ENCODE data around the gene MAPRE2. TPM values are rescaled to one million over a fixed set of nuclear protein-coding genes. Genes with fewer than 3 reads are reported as not detected.

The MAPRE2 gene
- 10 to 100 TPM; 16.1 to 17.2 TPM for total RNA-seq

- peak; percentile 94 for DNase-seq (ENCODE audit: low spot score)
- intact Hi-C loops (cut with DNase I) = loop anchor here (5.0 kb wide), 1 partner anchor 71 kb away; no protein-coding TSS in a partner anchor
- TF ChIP-seq POLR2A (IDR thresholded peaks at IDR 0.05) (peak; percentile 84), POLR2AphosphoS5 (IDR thresholded peaks at IDR 0.05) (peak; percentile 94)
- TF ChIP-seq, protein P1, sequence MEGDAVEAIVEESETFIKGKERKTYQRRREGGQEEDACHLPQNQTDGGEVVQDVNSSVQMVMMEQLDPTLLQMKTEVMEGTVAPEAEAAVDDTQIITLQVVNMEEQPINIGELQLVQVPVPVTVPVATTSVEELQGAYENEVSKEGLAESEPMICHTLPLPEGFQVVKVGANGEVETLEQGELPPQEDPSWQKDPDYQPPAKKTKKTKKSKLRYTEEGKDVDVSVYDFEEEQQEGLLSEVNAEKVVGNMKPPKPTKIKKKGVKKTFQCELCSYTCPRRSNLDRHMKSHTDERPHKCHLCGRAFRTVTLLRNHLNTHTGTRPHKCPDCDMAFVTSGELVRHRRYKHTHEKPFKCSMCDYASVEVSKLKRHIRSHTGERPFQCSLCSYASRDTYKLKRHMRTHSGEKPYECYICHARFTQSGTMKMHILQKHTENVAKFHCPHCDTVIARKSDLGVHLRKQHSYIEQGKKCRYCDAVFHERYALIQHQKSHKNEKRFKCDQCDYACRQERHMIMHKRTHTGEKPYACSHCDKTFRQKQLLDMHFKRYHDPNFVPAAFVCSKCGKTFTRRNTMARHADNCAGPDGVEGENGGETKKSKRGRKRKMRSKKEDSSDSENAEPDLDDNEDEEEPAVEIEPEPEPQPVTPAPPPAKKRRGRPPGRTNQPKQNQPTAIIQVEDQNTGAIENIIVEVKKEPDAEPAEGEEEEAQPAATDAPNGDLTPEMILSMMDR (IDR thresholded peaks at IDR 0.05) = no peak
- WGBS = 0% methylated on average over 40 of the region's 54 CpGs
- Histone ChIP-seq H3K4me3 (peak within 1 kb of the TSS; percentile 65 to 68), H3K27ac (peak within 1 kb of the TSS; percentile 76), H3K36me3 (no peaks in the 10 kb centered on the region), H3K9me3 (no peaks in the 10 kb centered on the region), H3K4me1 (replicated peaks) (no peaks in the 10 kb centered on the region), H3K27me3 (replicated peaks; ENCODE audit: insufficient read depth) (no peaks in the 10 kb centered on the region)
Observed at GRCh38 chr18:35040988-35041814, at the start of gene MAPRE2. MAPRE2 (plus strand) TSS chr18:35041413; CDS start chr18:35041540, 127 bp downstream.

GRCh38 chr18:34991561-34991960 lies 49.7 kb upstream of the MAPRE2 start:
- TF ChIP-seq POLR2A (IDR thresholded peaks at IDR 0.05) (no peak), POLR2AphosphoS5 (IDR thresholded peaks at IDR 0.05) (no peak)
- TF ChIP-seq, protein P1 (IDR thresholded peaks at IDR 0.05) = no peak
- Histone ChIP-seq H3K4me3 (no peak overlapping the region), H3K27me3 (replicated peaks; ENCODE audit: insufficient read depth) (no peaks in the 10 kb centered on the region), H3K36me3 (no peaks in the 10 kb centered on the region), H3K27ac (no peak overlapping the region), H3K9me3 (no peaks in the 10 kb centered on the region), H3K4me1 (replicated peaks) (no peaks in the 10 kb centered on the region)
- WGBS = 95% methylated on average over 3 of the region's 3 CpGs
- no peak for DNase-seq (ENCODE audit: low spot score)
- intact Hi-C loops (cut with DNase I) = no loop called here

- H3K4me3 ChIP-seq = no peak overlapping the region
- TF ChIP-seq, protein P1 (IDR thresholded peaks at IDR 0.05) = no peak
- TF ChIP-seq POLR2AphosphoS5 (IDR thresholded peaks at IDR 0.05) = no peak
- no peak for TF ChIP-seq POLR2A (IDR thresholded peaks at IDR 0.05)
- 88% methylated on average over 2 of the region's 2 CpGs for WGBS
- no peaks in the 10 kb centered on the region for H3K36me3 ChIP-seq
- intact Hi-C loops (cut with DNase I) = no loop called here
- DNase-seq (ENCODE audit: low spot score) = no peak
- no peaks in the 10 kb centered on the region for H3K4me1 ChIP-seq (replicated peaks)
- no peaks in the 10 kb centered on the region for H3K27me3 ChIP-seq (replicated peaks; ENCODE audit: insufficient read depth)
- H3K27ac ChIP-seq = no peak overlapping the region
- H3K9me3 ChIP-seq = no peaks in the 10 kb centered on the region
Observed at GRCh38 chr18:34993289-34993688, 47.9 kb upstream of the MAPRE2 start.

DNA sequence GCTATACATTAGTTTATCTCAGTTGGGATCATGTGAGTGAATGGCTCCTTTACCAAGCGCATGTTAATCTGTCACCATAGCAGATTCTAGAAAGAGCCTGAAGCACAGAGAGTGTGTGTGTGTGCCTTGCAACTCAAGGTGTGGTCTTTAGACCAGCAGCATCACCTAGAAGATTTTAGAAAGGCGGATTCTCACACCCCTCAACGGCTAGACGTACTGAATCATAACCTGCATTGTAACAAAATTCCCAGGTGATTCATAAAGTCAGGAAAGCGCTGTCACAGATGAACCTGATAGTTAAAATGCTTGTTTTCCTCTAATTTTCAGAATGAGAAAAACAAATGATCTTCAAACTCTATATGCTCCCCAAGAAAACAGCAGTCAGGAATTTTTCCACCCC lies 45.5 kb upstream of the MAPRE2 start:
- Histone ChIP-seq H3K9me3 (no peaks in the 10 kb centered on the region), H3K4me3 (no peak overlapping the region), H3K36me3 (no peaks in the 10 kb centered on the region), H3K27me3 (replicated peaks; ENCODE audit: insufficient read depth) (no peaks in the 10 kb centered on the region), H3K27ac (no peak overlapping the region), H3K4me1 (replicated peaks) (no peaks in the 10 kb centered on the region)
- no peak for DNase-seq (ENCODE audit: low spot score)
- TF ChIP-seq, protein P1 (IDR thresholded peaks at IDR 0.05) = no peak
- TF ChIP-seq POLR2A (IDR thresholded peaks at IDR 0.05) (no peak), POLR2AphosphoS5 (IDR thresholded peaks at IDR 0.05) (no peak)
- WGBS = 94% methylated on average over 5 of the region's 5 CpGs
- intact Hi-C loops (cut with DNase I) = no loop called here

GRCh38 chr18:34998661-34999060 lies 42.6 kb upstream of the MAPRE2 start:
- no peak overlapping the region for H3K27ac ChIP-seq
- TF ChIP-seq POLR2AphosphoS5 (IDR thresholded peaks at IDR 0.05) (no peak), POLR2A (IDR thresholded peaks at IDR 0.05) (no peak)
- TF ChIP-seq, protein P1 (IDR thresholded peaks at IDR 0.05) = no peak
- no peaks in the 10 kb centered on the region for H3K9me3 ChIP-seq
- 81% methylated on average over 4 of the region's 4 CpGs for WGBS
- H3K27me3 ChIP-seq (replicated peaks; ENCODE audit: insufficient read depth) = no peaks in the 10 kb centered on the region
- no peaks in the 10 kb centered on the region for H3K4me1 ChIP-seq (replicated peaks)
- H3K4me3 ChIP-seq = no peak overlapping the region
- no peaks in the 10 kb centered on the region for H3K36me3 ChIP-seq
- DNase-seq (ENCODE audit: low spot score) = no peak
- intact Hi-C loops (cut with DNase I) = no loop called here
